Measurements from ENCODE around the gene FSTL4.

DNA sequence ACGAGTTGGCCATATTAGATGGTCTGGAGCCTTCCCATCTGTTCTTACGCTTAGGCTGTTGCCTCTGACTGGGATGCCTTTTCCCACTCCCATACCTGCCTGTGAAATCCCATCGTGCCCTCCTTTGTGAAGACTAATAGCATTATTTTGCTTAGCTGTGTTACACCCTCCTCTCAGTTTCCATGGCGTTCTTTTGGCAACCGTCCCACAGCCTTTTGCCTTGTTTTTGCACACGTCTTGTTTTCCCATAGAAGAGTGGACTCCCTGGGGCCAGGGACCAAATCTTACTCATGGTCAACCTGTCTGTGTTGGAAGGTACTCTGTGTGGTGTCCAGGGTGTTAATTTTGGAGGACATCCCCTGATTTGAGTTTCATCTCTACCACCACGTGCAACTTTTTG, 318.4 kb downstream of the FSTL4 start:
- TF ChIP-seq, protein P1, sequence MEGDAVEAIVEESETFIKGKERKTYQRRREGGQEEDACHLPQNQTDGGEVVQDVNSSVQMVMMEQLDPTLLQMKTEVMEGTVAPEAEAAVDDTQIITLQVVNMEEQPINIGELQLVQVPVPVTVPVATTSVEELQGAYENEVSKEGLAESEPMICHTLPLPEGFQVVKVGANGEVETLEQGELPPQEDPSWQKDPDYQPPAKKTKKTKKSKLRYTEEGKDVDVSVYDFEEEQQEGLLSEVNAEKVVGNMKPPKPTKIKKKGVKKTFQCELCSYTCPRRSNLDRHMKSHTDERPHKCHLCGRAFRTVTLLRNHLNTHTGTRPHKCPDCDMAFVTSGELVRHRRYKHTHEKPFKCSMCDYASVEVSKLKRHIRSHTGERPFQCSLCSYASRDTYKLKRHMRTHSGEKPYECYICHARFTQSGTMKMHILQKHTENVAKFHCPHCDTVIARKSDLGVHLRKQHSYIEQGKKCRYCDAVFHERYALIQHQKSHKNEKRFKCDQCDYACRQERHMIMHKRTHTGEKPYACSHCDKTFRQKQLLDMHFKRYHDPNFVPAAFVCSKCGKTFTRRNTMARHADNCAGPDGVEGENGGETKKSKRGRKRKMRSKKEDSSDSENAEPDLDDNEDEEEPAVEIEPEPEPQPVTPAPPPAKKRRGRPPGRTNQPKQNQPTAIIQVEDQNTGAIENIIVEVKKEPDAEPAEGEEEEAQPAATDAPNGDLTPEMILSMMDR (IDR thresholded peaks at IDR 0.05) = no peak
- no peak for TF ChIP-seq POLR2A (IDR thresholded peaks at IDR 0.05)

Measured in Peyer's patch (tissue), 4 donors.